HG02970 (cell line): Measurements from ENCODE around the gene PDYN.

Experiments
- ATAC-seq: cut with Tn5 transposase; IDR thresholded peaks from one replicate; pipeline ENCODE4 v1.9.1; 2021; ENCODE audit warnings: mild to moderate bottlenecking, moderate library complexity, moderate number of reproducible peaks; ENCODE audit not compliant: unreplicated experiment, low FRiP score

Gene PDYN

GRCh38 chr20:1995531-1996310 lies 1.9 kb upstream of the PDYN start:
- ATAC-seq = no peak

GRCh38 chr20:1994627-1995026 lies 769 bp upstream of the PDYN start:
- no peak for ATAC-seq

GRCh38 chr20:1992359-1993110 lies 1.3 kb downstream of the PDYN start:
- ATAC-seq = no peak

GRCh38 chr20:1987826-1988225 lies 6.0 kb downstream of the PDYN start:
- no peak for ATAC-seq

GRCh38 chr20:1983301-1983700 lies 10.6 kb downstream of the PDYN start:
- no peak for ATAC-seq

- ATAC-seq = no peak
These were observed 11.2 kb downstream of the PDYN start for GRCh38 chr20:1982686-1983085.

GRCh38 chr20:1979106-1979778 lies 14.6 kb downstream of the PDYN start:
- ATAC-seq = no peak

- ATAC-seq = no peak
These were observed 18.6 kb downstream of the PDYN start for GRCh38 chr20:1975291-1975690.

- ATAC-seq = no peak
These were observed 20.0 kb downstream of the PDYN start for GRCh38 chr20:1973601-1974440.

GRCh38 chr20:1971893-1972586 lies 21.8 kb downstream of the PDYN start:
- no peak for ATAC-seq

GRCh38 chr20:1968964-1969363 lies 24.9 kb downstream of the PDYN start:
- ATAC-seq = no peak

GRCh38 chr20:1965520-1966351 lies 28.1 kb downstream of the PDYN start:
- ATAC-seq = no peak

GRCh38 chr20:1964659-1965405 lies 29.0 kb downstream of the PDYN start:
- ATAC-seq = no peak

- no peak for ATAC-seq
These were observed 29.8 kb downstream of the PDYN start for GRCh38 chr20:1964061-1964460.

GRCh38 chr20:1961374-1961773 lies 32.5 kb downstream of the PDYN start:
- no peak for ATAC-seq

- ATAC-seq = no peak
These were observed 34.7 kb downstream of the PDYN start for GRCh38 chr20:1959156-1959555.

- no peak for ATAC-seq
These were observed 35.4 kb downstream of the PDYN start for GRCh38 chr20:1958426-1958825.

GRCh38 chr20:1955217-1955616 lies 38.6 kb downstream of the PDYN start:
- ATAC-seq = no peak
